22Rv1 (cell line): ENCODE results near the gene UBAP2.

Experiments used
- H3K27ac ChIP-seq: fragments of 450-650 bp; 2 replicates; pipeline ENCODE4 v1.5.1; 2017
- ZFX ChIP-seq: fragments of 450-650 bp; IDR thresholded peaks from 2 replicates; pipeline ENCODE4 v1.6.1; 2017; ENCODE audit warnings: antibody characterized with exemption, borderline replicate concordance
- TF ChIP-seq, protein P1 (sequence below): fragments of 450-650 bp; IDR thresholded peaks from 2 replicates; pipeline ENCODE4 v1.5.1; 2017; ENCODE audit warnings: mild to moderate bottlenecking

The UBAP2 gene

DNA sequence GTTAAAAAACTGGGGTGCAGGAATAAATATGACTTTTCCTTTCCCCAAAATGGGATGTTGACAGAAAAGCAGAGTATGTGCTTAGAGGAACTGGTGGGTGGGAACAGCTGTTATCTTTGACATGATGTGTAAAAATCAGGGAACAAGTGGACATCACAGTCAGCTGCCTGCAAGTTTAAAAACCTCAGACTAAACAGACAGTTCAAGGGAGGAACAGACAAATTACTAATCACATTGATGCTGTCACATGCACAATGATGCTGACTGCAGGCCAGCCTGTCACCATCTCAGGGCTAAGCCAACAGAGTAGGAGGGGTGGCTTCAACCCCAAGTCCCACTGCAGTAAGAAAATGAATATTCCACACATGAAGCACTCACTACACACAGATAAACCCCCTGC, 38.2 kb upstream of the UBAP2 start:
- no peak for TF ChIP-seq ZFX
- TF ChIP-seq, protein P1, sequence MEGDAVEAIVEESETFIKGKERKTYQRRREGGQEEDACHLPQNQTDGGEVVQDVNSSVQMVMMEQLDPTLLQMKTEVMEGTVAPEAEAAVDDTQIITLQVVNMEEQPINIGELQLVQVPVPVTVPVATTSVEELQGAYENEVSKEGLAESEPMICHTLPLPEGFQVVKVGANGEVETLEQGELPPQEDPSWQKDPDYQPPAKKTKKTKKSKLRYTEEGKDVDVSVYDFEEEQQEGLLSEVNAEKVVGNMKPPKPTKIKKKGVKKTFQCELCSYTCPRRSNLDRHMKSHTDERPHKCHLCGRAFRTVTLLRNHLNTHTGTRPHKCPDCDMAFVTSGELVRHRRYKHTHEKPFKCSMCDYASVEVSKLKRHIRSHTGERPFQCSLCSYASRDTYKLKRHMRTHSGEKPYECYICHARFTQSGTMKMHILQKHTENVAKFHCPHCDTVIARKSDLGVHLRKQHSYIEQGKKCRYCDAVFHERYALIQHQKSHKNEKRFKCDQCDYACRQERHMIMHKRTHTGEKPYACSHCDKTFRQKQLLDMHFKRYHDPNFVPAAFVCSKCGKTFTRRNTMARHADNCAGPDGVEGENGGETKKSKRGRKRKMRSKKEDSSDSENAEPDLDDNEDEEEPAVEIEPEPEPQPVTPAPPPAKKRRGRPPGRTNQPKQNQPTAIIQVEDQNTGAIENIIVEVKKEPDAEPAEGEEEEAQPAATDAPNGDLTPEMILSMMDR: no peak
- no peak overlapping the region for H3K27ac ChIP-seq

DNA sequence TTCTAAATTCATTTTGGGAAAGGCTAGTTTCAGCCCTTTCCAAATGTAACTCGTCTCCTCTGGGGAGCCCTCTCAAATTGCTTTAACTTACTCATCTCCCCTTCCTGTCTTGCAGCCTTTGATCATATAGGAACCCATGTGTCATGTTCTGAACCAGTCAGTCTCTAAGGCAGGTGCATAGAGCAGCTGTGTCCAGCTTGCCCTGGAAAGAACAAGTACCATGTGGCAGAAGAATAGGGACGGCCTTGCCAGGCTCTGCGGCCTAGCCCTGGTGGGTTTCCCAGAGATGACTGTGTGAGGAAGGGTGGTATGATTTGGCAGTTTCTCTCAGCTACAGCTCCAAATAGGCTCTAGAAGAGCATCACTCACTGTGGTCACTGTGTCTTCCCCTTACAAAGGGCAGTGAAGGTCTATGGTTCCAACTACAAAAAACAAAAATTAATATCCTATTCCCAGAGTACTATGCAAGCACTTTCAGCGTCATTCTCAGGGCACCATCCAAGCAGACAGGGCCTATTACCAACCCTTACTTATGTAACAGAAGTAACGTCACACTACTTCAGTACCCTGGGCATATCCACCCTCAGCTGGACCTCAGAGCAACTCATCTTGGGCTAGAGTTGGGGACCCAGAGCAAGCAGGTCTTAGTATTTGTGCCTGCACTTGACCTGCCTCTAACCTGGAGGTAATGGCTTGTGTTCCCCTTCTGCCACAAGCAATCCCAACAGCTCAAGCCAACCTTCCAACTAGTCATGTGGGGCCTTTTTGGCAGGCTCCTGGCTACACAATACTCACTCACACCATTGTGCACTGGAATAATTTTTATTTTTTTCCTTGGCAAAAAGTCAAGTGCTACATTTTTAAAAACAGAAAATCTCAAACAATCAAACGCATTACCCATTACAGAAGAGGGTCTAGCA, 37.2 kb upstream of the UBAP2 start:
- H3K27ac ChIP-seq: no peak overlapping the region
- TF ChIP-seq, protein P1: no peak
- TF ChIP-seq ZFX: no peak

DNA sequence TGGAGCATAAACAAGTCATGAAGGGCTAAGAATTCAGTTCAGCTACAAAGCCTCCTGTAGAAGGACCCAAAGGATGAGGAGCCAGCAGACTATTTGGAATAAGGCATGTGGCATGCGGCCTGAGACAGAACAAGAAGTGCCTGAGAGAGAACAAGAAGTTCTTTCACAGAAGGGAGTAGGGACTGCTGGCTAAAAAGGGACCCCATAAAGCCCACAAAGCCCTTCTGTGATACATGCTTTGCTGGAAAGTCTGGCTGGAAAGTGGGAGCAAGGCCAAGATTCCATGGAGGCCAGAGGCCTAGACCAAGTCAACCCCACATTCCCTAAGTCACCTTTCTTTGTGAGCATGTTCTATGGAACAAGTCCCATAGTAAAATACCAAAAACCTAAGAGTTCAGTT, 35.9 kb upstream of the UBAP2 start:
- TF ChIP-seq, protein P1: no peak
- TF ChIP-seq ZFX: no peak
- H3K27ac ChIP-seq: peak overlapping the region; percentile 21; the same call in 1 of the 2 replicates

DNA sequence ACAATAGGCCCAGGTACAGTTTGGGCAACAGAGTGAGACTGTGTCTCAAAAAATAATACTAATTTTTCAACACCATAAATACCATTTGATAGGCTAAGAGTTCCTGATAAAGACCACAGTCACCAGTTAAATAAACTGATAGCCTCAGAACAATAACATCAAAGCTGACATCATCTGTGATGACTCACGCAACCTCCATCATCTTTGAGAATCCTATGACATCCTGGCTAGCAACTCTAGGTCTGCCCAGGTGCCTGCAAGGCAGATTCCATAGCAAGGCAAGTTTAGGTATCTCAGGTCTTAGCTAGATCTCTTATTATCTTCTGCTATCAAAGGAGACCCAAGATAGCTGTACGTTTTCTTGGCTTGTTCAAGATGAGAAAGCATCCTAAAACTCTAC, 30.5 kb upstream of the UBAP2 start:
- no peak for TF ChIP-seq ZFX
- TF ChIP-seq, protein P1: no peak
- no peak overlapping the region for H3K27ac ChIP-seq

DNA sequence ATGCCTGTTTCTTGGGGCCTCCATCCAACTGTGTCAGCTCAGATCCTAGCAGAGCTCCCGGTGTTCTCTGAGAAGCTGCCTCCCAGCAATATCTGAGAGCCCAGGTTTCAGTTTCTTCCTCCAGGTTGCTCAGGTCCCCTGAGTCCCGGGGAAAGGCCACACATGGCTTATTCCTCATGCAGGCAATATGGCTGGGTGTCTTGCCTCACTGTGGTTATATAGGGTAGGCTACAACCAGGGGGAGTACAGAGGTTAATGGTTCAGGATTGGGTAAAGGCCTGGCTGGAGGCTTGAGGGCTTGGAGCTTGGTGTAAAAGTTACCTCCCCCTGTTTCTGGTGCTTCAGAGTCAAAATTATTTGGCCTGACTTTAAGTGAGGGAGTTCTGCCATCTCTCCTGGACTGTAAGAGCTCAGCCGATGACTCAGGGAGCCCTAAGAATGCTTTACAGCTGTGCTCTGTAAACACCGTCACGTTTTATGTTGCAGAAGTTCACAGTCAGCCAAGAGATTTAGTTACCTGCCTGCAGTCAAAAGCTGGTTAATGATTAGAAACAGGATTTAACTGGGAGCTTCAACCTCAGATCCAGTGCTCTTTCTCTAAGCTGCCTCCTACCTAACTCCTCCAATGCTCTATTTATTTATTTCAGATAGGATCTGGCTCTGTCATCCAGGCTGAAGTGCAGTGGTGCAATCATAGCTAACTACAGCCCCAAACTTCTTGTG, 24.3 kb upstream of the UBAP2 start:
- no peak for TF ChIP-seq ZFX
- TF ChIP-seq, protein P1: no peak
- peak overlapping the region; percentile 98 for H3K27ac ChIP-seq

DNA sequence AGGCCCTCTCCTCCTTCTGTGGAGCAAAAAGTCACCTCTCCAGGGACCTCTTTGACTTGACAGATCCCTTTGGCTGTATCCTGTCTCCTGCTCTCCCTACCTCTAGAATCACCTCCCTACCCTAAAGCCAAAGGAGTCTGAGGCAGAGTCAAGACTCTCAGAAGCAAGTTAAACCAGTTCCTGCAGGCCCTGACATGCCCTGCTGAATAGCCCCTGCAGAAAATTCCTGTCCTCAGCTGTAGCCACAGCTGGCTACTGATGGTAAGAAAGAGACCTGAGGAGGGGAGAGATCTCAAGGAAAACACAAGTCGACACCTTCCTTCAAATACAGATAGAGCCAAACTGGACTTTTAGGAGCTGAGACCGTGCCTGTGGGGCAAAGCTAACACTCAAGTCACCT, 23.7 kb upstream of the UBAP2 start:
- no peak for TF ChIP-seq ZFX
- TF ChIP-seq, protein P1: no peak
- H3K27ac ChIP-seq: peak overlapping the region; percentile 98
